Measurements from ENCODE around the gene SLC22A31. TPM values are rescaled to one million over a fixed set of nuclear protein-coding genes. Genes with fewer than 3 reads are reported as not detected.

Gene SLC22A31
- total and polyA plus RNA-seq, 9 of the 15 experiments (the other 6 are each of a cell fraction or from before 2014, with no cell fraction given), result 0.29 to 2.2 (median 0.47) TPM; not detected in 3

DNA sequence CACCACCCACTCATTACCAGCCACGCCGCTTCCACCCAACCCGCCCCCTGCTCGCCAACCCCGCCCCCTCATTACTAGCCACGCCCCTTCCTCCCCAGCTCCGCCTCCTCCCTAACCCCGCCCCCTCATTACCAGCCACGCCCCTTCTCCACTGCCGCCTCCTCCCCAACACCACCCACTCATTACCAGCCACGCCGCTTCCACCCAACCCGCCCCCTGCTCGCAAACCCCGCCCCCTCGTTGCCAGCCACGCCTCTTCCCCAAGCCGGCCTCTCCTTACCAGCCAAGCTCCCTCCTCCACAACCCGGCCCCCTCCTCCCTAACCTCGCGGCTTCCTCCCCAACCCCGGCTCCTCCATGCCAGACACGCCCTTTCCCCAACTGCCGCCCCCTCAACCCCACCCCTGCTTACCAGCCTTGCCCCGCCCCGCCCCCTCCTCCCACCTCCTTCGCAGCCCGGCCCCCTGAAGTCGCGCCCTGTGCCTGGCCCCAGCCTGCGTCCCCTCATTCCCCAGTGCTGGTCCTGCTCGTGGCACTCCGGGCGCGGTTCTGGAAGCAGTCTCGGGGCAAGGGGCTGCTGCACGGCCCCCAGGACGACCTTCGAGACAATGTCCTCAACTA is 7.3 kb downstream of the SLC22A31 start:
- H3K27ac ChIP-seq (ENCODE audit: extremely low read depth, low read depth, low read length), result no peak overlapping the region
- POLR2A ChIA-PET, result interaction anchor here (0.5 to 1.6 kb wide), 3 partner anchors 16 to 438 kb away, joined by 3 to 7 read pairs (median 4); partner anchors contain the start of gene APRT
- H3K79me2 ChIP-seq (ENCODE audit: control insufficient read depth, insufficient read depth, low read length), result no peaks in the 10 kb centered on the region
- no peaks in the 10 kb centered on the region for H3K9me3 ChIP-seq (replicated peaks; ENCODE audit: control insufficient read depth, insufficient read depth, low read depth, low read length)
- H3K4me3 ChIP-seq, result peak overlapping the region; percentile 19
- peak overlapping the region in 1 of 2 experiments; percentile 55; a peak in 1 of 4 replicates for H3K9ac ChIP-seq (ENCODE audit: insufficient read depth in 1 of 2, low read depth in 2 of 2, low read length in 2 of 2)
- H3K4me1 ChIP-seq (replicated peaks in 1 of 2; ENCODE audit: control insufficient read depth in 2 of 2, insufficient read depth in 2 of 2, low read length in 2 of 2), result peaks cover 0 to 66% of the 10 kb centered on the region in 2 experiments; a peak in 4 of 5 replicates
- peak overlapping the region; percentile 64 for H3K4me2 ChIP-seq (ENCODE audit: insufficient read depth, low read length)
- H3K27me3 ChIP-seq (ENCODE audit: control insufficient read depth in 2 of 2, insufficient read depth in 2 of 2, low read length in 2 of 2), result peaks cover 0 to 14% of the 10 kb centered on the region in 2 experiments; a peak in 1 of 5 replicates
- no peaks in the 10 kb centered on the region for H4K20me1 ChIP-seq (replicated peaks; ENCODE audit: control insufficient read depth, insufficient read depth, low read length)
- DNase-seq (ENCODE audit: extremely low read depth in 1 of 4, low spot score in 3 of 4) (peak; percentile 93 to 96 (median 96)), FAIRE-seq (peak; percentile 98), ATAC-seq (peak; percentile 92)
- in situ Hi-C loops (cut with MboI) (no loop called here), intact Hi-C loops (cut with micrococcal nuclease) (no loop called here)
- no peaks in the 10 kb centered on the region for H3K36me3 ChIP-seq (ENCODE audit: control insufficient read depth, insufficient read depth, low read length)
- peak overlapping the region; percentile 66; the same call in 1 of the 2 replicates for H2AFZ ChIP-seq (ENCODE audit: low read depth, low read length)
- CTCF ChIA-PET (ENCODE audit: low intra/inter-chr PET ratio), result no interaction called here
- WGBS (ENCODE audit: insufficient coverage, low coverage, missing lambda C conversion rate), result 1% methylated on average over 12 of the region's 39 CpGs
- BruUV-seq (replicated peaks), result no TSS peak
- no peaks in the 10 kb centered on the region for H3K9me1 ChIP-seq (ENCODE audit: control insufficient read depth, insufficient read depth, low read length)
- TF ChIP-seq, protein P1, sequence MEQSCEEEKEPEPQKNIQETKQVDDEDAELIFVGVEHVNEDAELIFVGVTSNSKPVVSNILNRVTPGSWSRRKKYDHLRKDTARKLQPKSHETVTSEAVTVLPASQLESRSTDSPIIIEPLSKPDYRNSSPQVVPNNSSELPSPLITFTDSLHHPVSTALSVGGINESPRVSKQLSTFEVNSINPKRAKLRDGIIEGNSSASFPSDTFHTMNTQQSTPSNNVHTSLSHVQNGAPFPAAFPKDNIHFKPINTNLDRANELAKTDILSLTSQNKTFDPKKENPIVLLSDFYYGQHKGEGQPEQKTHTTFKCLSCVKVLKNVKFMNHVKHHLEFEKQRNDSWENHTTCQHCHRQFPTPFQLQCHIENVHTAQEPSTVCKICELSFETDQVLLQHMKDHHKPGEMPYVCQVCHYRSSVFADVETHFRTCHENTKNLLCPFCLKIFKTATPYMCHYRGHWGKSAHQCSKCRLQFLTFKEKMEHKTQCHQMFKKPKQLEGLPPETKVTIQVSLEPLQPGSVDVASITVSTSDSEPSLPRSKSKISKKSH (CRISPR knock-in tag; IDR thresholded peaks at IDR 0.05), result no peak
- TF ChIP-seq HOMEZ (CRISPR knock-in tag; IDR thresholded peaks at IDR 0.05), result no peak
- TF ChIP-seq ZNF239 (CRISPR knock-in tag; IDR thresholded peaks at IDR 0.05), result no peak
- no peak for TF ChIP-seq KLF1 (tag; IDR thresholded peaks at IDR 0.05)
- no peak for TF ChIP-seq MAZ (CRISPR knock-in tag; conservative IDR thresholded peaks at IDR 0.05 in 1 of 2, IDR thresholded peaks at IDR 0.05 in 1 of 2)
- peak; percentile 75 for TF ChIP-seq VEZF1 (CRISPR knock-in tag; IDR thresholded peaks at IDR 0.05)
- no peak for TF ChIP-seq BRF1 (IDR thresholded peaks at IDR 0.05; ENCODE audit: borderline replicate concordance, extremely low read depth, insufficient read length)
- no peak for TF ChIP-seq SETDB1 (IDR thresholded peaks at IDR 0.05; ENCODE audit: low read length)
- no peak for TF ChIP-seq TAF7 (tag; IDR thresholded peaks at IDR 0.05)
- no peak for TF ChIP-seq RREB1 (CRISPR knock-in tag; IDR thresholded peaks at IDR 0.05)
- TF ChIP-seq SRSF9 (IDR thresholded peaks at IDR 0.05; ENCODE audit: borderline replicate concordance, low read depth, low read length), result no peak
